Measurements from ENCODE around the gene RAD51B.

GRCh38 chr14:68658029-68658509, 838.5 kb downstream of the RAD51B start:
- TF ChIP-seq POLR2A (IDR thresholded peaks at IDR 0.05) (no peak), CTCF (IDR thresholded peaks at IDR 0.05) (no peak)

Data from thyroid gland (tissue), 4 donors.